Peyer's patch (tissue), 4 donors: ENCODE data around the gene CASZ1. TPM values are rescaled to one million over a fixed set of nuclear protein-coding genes. Genes with fewer than 3 reads are reported as not detected.

Source experiments
- DNase-seq, 3 donors: peaks; one replicate each; pipeline ENCODE4 v3.0.0-alpha.2; 2017 to 2019
- H3K27ac ChIP-seq, 4 donors: fragments of 200-600 bp; sonication (generic); one replicate each; pipeline ENCODE4 v1.5.1; 2016 to 2019
- H3K27me3 ChIP-seq, 2 donors: fragments of 200-600 bp; sonication (generic); one replicate each; pipeline ENCODE4 v1.5.1; 2019
- H3K36me3 ChIP-seq, 3 donors: fragments of 200-600 bp; sonication (generic); one replicate each; pipeline ENCODE4 v1.5.1; 2016 to 2019
- H3K4me1 ChIP-seq, 4 donors: fragments of 200-600 bp; sonication (generic); one replicate each; pipeline ENCODE4 v1.5.1; 2016 to 2019
- H3K4me3 ChIP-seq, 4 donors: fragments of 200-600 bp; sonication (generic); 1 replicate in 3 of 4; 2 replicates in 1 of 4; pipeline ENCODE4 v1.5.1; 2016 to 2019; ENCODE audit warnings: mild to moderate bottlenecking in 1 of 4
- H3K9me3 ChIP-seq, 4 donors: fragments of 200-600 bp; sonication (generic); one replicate each; pipeline ENCODE4 v1.5.1; 2016 to 2019; ENCODE audit warnings: mild to moderate bottlenecking in 1 of 4
- POLR2A ChIP-seq, 2 donors: fragments of 450-650 bp; IDR thresholded peaks; one replicate each; pipeline ENCODE4 v1.5.1; 2017; ENCODE audit warnings: antibody characterized with exemption in 2 of 2, mild to moderate bottlenecking in 2 of 2, moderate library complexity in 2 of 2
- total RNA-seq, 4 donors: library from RNA; depleted of rRNA; stranded (reverse); fragments of >200 nt; gene quantifications; one replicate each; pipeline ENCODE4 v1.1.0, GENCODE V29; 2016
- TF ChIP-seq, protein P1 (sequence below), 6 experiments: fragments of 450-650 bp in 4 of 6; fragments of 200-600 bp in 2 of 6; sonication (generic) in 1 of 6; IDR thresholded peaks; one replicate each; pipeline ENCODE4 v1.5.1; 2017 to 2019; ENCODE audit warnings: antibody characterized with exemption in 6 of 6, mild to moderate bottlenecking in 3 of 6, moderate library complexity in 1 of 6

The CASZ1 gene
- total RNA-seq, 4 donors from 2014 or later: 87.5 to 165 (median 137) TPM

DNA sequence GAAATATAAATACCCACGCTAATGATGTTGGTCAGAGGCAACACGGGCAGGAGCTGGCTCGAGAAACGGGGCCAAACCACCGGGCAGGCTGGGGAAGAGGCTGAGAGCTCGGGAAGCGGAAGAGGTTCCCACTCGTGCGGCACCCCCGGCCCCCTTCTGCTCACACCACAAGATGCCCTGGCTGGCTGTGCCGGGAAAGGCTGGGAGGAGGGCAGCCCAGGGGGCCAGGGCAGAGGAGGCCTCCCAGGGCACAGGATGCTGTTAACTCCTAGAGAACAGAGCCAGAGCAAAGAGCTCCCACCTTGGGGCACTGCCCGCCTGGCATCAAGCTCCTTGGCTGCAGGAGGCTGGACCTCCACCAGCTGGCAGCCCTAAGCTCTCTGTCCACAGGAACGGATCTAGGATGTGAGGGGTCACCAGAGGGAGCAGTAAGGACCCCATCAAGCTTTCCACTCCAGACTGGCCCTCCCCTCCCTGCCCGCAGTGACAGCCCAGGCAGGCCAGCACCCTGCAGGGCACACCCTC lies 44.8 kb downstream of the CASZ1 start:
- Histone ChIP-seq H3K27me3 (no peaks in the 10 kb centered on the region), H3K36me3 (peaks cover 0 to 19% (median 0%) of the 10 kb centered on the region in 3 donors), H3K9me3 (no peaks in the 10 kb centered on the region), H3K27ac (no peak overlapping the region), H3K4me3 (no peak overlapping the region), H3K4me1 (peaks cover 0 to 21% (median 2%) of the 10 kb centered on the region in 4 donors)
- TF ChIP-seq, protein P1, sequence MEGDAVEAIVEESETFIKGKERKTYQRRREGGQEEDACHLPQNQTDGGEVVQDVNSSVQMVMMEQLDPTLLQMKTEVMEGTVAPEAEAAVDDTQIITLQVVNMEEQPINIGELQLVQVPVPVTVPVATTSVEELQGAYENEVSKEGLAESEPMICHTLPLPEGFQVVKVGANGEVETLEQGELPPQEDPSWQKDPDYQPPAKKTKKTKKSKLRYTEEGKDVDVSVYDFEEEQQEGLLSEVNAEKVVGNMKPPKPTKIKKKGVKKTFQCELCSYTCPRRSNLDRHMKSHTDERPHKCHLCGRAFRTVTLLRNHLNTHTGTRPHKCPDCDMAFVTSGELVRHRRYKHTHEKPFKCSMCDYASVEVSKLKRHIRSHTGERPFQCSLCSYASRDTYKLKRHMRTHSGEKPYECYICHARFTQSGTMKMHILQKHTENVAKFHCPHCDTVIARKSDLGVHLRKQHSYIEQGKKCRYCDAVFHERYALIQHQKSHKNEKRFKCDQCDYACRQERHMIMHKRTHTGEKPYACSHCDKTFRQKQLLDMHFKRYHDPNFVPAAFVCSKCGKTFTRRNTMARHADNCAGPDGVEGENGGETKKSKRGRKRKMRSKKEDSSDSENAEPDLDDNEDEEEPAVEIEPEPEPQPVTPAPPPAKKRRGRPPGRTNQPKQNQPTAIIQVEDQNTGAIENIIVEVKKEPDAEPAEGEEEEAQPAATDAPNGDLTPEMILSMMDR (IDR thresholded peaks at IDR 0.05): no peak
- TF ChIP-seq POLR2A (IDR thresholded peaks at IDR 0.05): no peak
- no peak for DNase-seq

DNA sequence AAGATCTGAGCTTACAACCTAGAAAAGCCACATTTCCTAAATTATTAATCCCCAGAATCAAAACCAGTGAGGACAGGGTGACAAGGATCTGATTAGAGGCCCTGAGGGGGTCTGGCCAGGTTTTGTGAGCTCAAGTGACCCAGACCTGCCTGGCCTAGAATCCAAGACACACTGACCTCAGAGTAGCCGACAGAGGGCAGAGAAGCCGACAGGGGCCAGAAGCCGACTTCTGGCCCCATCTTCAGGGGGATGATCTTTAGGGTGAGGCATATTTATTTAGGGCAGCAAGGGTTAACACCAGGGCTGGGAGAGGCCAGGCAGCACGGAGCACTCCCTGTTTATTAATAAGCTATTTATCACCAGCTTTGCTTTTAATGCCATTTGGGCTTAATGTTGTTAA lies 45.3 kb downstream of the CASZ1 start:
- DNase-seq: no peak
- Histone ChIP-seq H3K4me1 (peaks cover 0 to 16% (median under 1%) of the 10 kb centered on the region in 4 donors), H3K36me3 (peaks cover 0 to 19% (median 0%) of the 10 kb centered on the region in 3 donors), H3K27ac (no peak overlapping the region), H3K9me3 (no peaks in the 10 kb centered on the region), H3K4me3 (no peak overlapping the region), H3K27me3 (no peaks in the 10 kb centered on the region)
- TF ChIP-seq, protein P1 (IDR thresholded peaks at IDR 0.05): no peak
- no peak for TF ChIP-seq POLR2A (IDR thresholded peaks at IDR 0.05)

DNA sequence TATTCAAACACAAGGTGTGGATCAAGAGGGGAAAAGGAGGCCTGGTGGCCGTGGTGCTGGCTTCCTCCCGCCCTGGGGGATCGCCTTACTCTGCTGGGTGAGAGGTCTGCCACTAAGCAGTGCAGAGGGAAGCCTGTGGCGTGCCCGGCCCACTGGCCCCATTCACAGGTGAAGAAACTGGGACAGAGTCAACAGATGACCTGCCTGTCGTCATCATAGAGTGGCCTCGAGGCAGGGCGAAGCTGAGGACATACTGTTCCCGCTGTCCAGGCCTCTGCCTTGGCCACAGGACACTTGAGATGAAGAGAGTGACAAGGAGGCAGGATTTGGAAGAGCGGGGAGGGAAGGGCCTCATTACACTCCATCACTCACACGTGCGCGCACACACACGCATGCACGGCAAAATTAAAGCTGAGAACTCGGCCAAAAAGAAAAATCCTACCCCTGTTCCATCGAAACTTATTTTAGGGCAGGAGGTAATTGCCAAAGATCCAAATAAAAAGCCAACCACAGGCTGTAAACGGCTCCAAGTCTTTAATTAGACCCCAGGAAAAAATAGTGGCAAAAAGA lies 50.5 kb downstream of the CASZ1 start:
- Histone ChIP-seq H3K36me3 (peaks cover 0 to 9% (median 0%) of the 10 kb centered on the region in 3 donors), H3K4me3 (no peak overlapping the region), H3K9me3 (no peaks in the 10 kb centered on the region), H3K4me1 (peaks cover 0 to 23% (median 0%) of the 10 kb centered on the region in 4 donors), H3K27me3 (no peaks in the 10 kb centered on the region), H3K27ac (peak overlapping the region in 1 of 4 donors; percentile 70)
- DNase-seq: no peak
- TF ChIP-seq, protein P1 (IDR thresholded peaks at IDR 0.05): no peak
- TF ChIP-seq POLR2A (IDR thresholded peaks at IDR 0.05): no peak

DNA sequence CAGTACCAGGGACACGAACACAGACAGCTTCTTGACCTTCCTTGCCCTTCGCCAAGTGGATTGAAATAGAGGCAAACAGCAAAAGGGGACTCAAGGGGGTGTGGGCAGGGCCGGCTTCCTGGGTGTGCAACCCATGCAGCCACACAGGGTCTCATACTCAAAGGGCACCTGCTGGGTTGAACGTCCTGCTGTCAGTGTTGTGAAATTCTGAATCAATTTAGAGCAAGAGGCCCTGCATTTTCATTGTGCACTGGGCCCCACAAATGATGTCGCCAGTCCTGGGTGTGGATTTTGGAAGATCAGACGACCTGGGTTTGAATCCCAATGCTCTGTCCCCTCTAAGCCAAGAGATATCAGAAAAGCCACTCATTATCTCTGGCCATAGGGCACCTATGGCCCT lies 51.1 kb downstream of the CASZ1 start:
- H3K9me3 ChIP-seq: no peaks in the 10 kb centered on the region
- TF ChIP-seq POLR2A (IDR thresholded peaks at IDR 0.05): no peak
- TF ChIP-seq, protein P1 (IDR thresholded peaks at IDR 0.05): no peak
- H3K27ac ChIP-seq: peak overlapping the region in 1 of 4 donors; percentile 70
- H3K4me1 ChIP-seq: peaks cover 0 to 24% (median 0%) of the 10 kb centered on the region in 4 donors
- H3K27me3 ChIP-seq: no peaks in the 10 kb centered on the region
- peaks cover 0 to 9% (median 0%) of the 10 kb centered on the region in 3 donors for H3K36me3 ChIP-seq
- H3K4me3 ChIP-seq: no peak overlapping the region
- no peak for DNase-seq

DNA sequence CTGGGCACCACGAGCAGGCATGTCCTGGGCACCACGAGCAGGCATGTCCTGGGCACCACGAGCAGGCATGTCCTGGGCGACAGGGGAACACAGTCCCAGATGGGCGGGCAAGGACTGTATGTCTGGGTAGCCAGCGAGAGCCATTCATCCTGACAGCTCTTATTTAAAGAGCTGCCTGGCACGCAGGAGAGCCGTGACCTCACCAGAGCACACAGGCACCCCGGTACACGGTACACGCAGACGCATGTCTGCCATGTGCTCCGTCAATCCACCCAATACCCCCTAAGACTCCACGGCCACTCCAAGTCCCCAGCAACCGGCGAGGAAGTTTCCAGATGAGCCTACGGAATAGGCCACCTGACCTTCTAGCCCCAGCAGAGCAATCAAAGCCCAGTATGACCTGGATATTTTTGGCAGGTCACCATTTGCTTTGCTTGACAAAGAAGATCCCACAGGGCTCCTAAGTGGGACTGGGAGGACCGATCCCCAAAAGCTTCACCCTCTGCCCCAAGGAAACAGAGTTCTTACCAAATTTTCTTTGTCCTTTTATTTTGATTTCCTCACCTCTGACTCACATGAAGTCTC lies 51.7 kb downstream of the CASZ1 start:
- Histone ChIP-seq H3K36me3 (peaks cover 0 to 9% (median 0%) of the 10 kb centered on the region in 3 donors), H3K9me3 (no peaks in the 10 kb centered on the region), H3K27ac (peak overlapping the region in 1 of 4 donors; percentile 70), H3K4me3 (no peak overlapping the region), H3K4me1 (peaks cover 0 to 30% (median 0%) of the 10 kb centered on the region in 4 donors), H3K27me3 (no peaks in the 10 kb centered on the region)
- TF ChIP-seq, protein P1 (IDR thresholded peaks at IDR 0.05): no peak
- no peak for TF ChIP-seq POLR2A (IDR thresholded peaks at IDR 0.05)
- DNase-seq: no peak
